DMS153 treated with DMSO at 0.1 percent for 48 hours (cell line): Measurements from ENCODE around the gene PGM5.

Experiments
- DNase-seq: peaks from one replicate; lab custom pipeline; 2025; ENCODE audit not compliant: unreplicated experiment; lab: John Stamatoyannopoulos, UW

The PGM5 gene

DNA sequence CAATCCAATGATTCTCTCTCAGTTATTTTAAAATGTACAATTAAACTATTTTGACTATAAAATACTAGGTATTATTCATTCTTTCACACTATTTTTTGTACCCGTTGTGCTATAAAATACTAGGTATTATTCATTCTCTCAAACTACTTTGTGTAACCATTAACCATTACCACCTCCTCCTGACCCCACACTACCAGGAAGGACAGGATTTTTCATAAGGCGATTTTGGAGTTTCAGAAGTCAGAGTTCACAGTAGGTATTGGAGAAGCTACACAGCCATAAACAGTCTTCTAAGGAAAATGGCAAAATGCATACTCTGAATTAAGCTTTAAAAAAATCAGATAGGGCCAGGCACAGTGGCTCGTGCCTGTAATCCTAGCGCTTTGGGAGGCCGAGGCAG is 219.4 kb downstream of the PGM5 start:
- no peak for DNase-seq

GRCh38 chr9:68577774-68578591 is 221.6 kb downstream of the PGM5 start:
- DNase-seq: no peak
